K562 (cell line): ENCODE data around the gene NTSR1. TPM values are rescaled to one million over a fixed set of nuclear protein-coding genes. Genes with fewer than 3 reads are reported as not detected.
A peak's percentile ranks its signal among the peaks of the same experiment; 100 is the strongest.

Experiments
- ATAC-seq: fragments of 200-7000 bp; cut with Tn5 transposase; 3 replicates; pipeline ENCODE4 v1.9.1; 2020; ENCODE audit warnings: moderate library complexity
- BruUV-seq: library from RNA; stranded (reverse); fragments of 400-500 nt; replicated peaks from 2 replicates; lab custom pipeline; 2021; lab: Mats Ljungman, UMichigan
- CTCF ChIA-PET: fragments of 300-600 bp; formaldehyde crosslinking; extraction: SDS; loops from one replicate; lab custom pipeline; 2021; ENCODE audit warnings: low intra/inter-chr PET ratio; lab: Yijun Ruan, JAX
- POLR2A ChIA-PET: fragments of 300-600, 350-650 bp; sonication (Branson Sonifier 250); formaldehyde crosslinking; extraction: SDS; loops from one replicate; lab custom pipeline; 2021; ENCODE audit warnings: antibody characterized with exemption, inconsistent platforms; lab: Yijun Ruan, JAX
- DNase-seq, 4 experiments: peaks; one replicate each; pipeline versions ENCODE4 v3.0.0 to v3.0.0-alpha.2; 2011 to 2018; ENCODE audit warnings: low spot score in 3 of 4, mixed read lengths in 3 of 4; ENCODE audit errors: extremely low read depth in 1 of 4
- FAIRE-seq: peaks from 2 replicates; lab custom pipeline; 2011; peaks lifted over from hg19 to GRCh38; lab: Jason Lieb, UNC
- H2AFZ ChIP-seq: 2 replicates; pipeline ENCODE4 v1.6.0; 2011; ENCODE audit warnings: low read depth, low read length, control low read depth, inconsistent platforms
- H3K27ac ChIP-seq: fragments of 200-600 bp; 3 replicates; pipeline ENCODE4 v1.8.0; 2011; ENCODE audit warnings: low read depth, mild to moderate bottlenecking, control low read depth, inconsistent platforms, low read length, moderate library complexity, mixed read lengths; ENCODE audit errors: extremely low read depth
- H3K27me3 ChIP-seq, 2 experiments: fragments of 300-600 bp in 1 of 2; 2 replicates in 1 of 2; 3 replicates in 1 of 2; pipeline versions ENCODE4 v1.6.0 to v1.8.0; 2011; ENCODE audit warnings: inconsistent platforms in 2 of 2, low read length in 2 of 2, mild to moderate bottlenecking in 1 of 2, mixed read lengths in 1 of 2, moderate library complexity in 1 of 2; ENCODE audit not compliant: control insufficient read depth in 2 of 2, insufficient read depth in 2 of 2
- H3K36me3 ChIP-seq: fragments of 300-600 bp; 3 replicates; pipeline ENCODE4 v1.8.0; 2011; ENCODE audit warnings: mild to moderate bottlenecking, low read length, inconsistent platforms; ENCODE audit not compliant: control insufficient read depth, insufficient read depth
- H3K4me1 ChIP-seq, 2 experiments: fragments of 200-600 bp in 1 of 2; replicated peaks in 1 of 2; 2 replicates in 1 of 2; 3 replicates in 1 of 2; pipeline versions ENCODE4 v1.5.1 to v1.8.0; 2011; ENCODE audit warnings: inconsistent platforms in 2 of 2, low read length in 2 of 2, mild to moderate bottlenecking in 1 of 2, mixed read lengths in 1 of 2, moderate library complexity in 1 of 2; ENCODE audit not compliant: control insufficient read depth in 2 of 2, insufficient read depth in 2 of 2
- H3K4me2 ChIP-seq: 2 replicates; pipeline ENCODE4 v1.6.1; 2011; ENCODE audit warnings: low read length, control low read depth, inconsistent platforms, mixed read lengths; ENCODE audit not compliant: insufficient read depth
- H3K4me3 ChIP-seq: fragments of 200-600 bp; sonication (generic), shearing (Covaris generic); 2 replicates; pipeline ENCODE4 v1.5.1; 2016; ENCODE audit warnings: control low read depth, inconsistent platforms
- H3K79me2 ChIP-seq: fragments of 200-600 bp; 3 replicates; pipeline ENCODE4 v1.8.0; 2011; ENCODE audit warnings: low read length, inconsistent platforms; ENCODE audit not compliant: control insufficient read depth, insufficient read depth
- H3K9ac ChIP-seq, 2 experiments: 2 replicates each; pipeline versions ENCODE4 v1.6.0 to v1.6.1; 2011; ENCODE audit warnings: low read depth in 2 of 2, low read length in 2 of 2, control low read depth in 1 of 2, inconsistent platforms in 1 of 2, mild to moderate bottlenecking in 1 of 2, mixed read lengths in 1 of 2; ENCODE audit not compliant: insufficient read depth in 1 of 2
- H3K9me1 ChIP-seq: one replicate; pipeline ENCODE4 v1.6.0; 2011; ENCODE audit warnings: inconsistent platforms, mild to moderate bottlenecking, low read length, moderate library complexity; ENCODE audit not compliant: control insufficient read depth, insufficient read depth
- H3K9me3 ChIP-seq: replicated peaks from 2 replicates; pipeline ENCODE4 v1.5.1; 2011; ENCODE audit warnings: low read depth, low read length, inconsistent platforms; ENCODE audit not compliant: control insufficient read depth, insufficient read depth
- H4K20me1 ChIP-seq: replicated peaks from 2 replicates; pipeline ENCODE4 v1.6.1; 2011; ENCODE audit warnings: low read length, inconsistent platforms, mixed read lengths; ENCODE audit not compliant: control insufficient read depth, insufficient read depth
- ATF1 ChIP-seq, 2 experiments: fragments of 450-650 bp in 1 of 2; IDR thresholded peaks; 2 replicates each; pipeline ENCODE4 v1.6.1; 2016; ENCODE audit warnings: missing compliant biosample characterization in 1 of 2, missing genetic modification characterization in 1 of 2
- DEAF1 ChIP-seq: fragments of 450-650 bp; formaldehyde crosslinking; IDR thresholded peaks from 2 replicates; pipeline ENCODE4 v1.4.0; 2020; ENCODE audit warnings: mild to moderate bottlenecking, moderate library complexity
- DPF2 ChIP-seq: fragments of 450-650 bp; IDR thresholded peaks from 2 replicates; pipeline ENCODE4 v1.6.1; 2016
- HDAC6 ChIP-seq: IDR thresholded peaks from 2 replicates; pipeline ENCODE4 v1.6.1; 2012; ENCODE audit warnings: low read depth, mild to moderate bottlenecking, control low read depth, inconsistent platforms, low read length, moderate library complexity
- HES1 ChIP-seq: fragments of 450-650 bp; IDR thresholded peaks from 2 replicates; pipeline ENCODE4 v1.6.1; 2016; ENCODE audit warnings: low read depth, mild to moderate bottlenecking, moderate library complexity
- PHF20 ChIP-seq: fragments of 450-650 bp; IDR thresholded peaks from 2 replicates; pipeline ENCODE4 v1.6.1; 2018; ENCODE audit not compliant: partially characterized antibody
- RNF2 ChIP-seq: sonication (generic); IDR thresholded peaks from 2 replicates; pipeline ENCODE4 v1.6.1; 2016
- TAF1 ChIP-seq: IDR thresholded peaks from 2 replicates; pipeline ENCODE4 v1.6.1; 2011; ENCODE audit warnings: mild to moderate bottlenecking, low read length, moderate library complexity; ENCODE audit not compliant: insufficient read depth, control insufficient read depth, severe bottlenecking; ENCODE audit errors: extremely low read depth
- ZBTB5 ChIP-seq: fragments of 450-650 bp; IDR thresholded peaks from 2 replicates; pipeline ENCODE4 v1.6.1; 2017; ENCODE audit warnings: antibody characterized with exemption
- ZNF511 ChIP-seq: sonication (generic); formaldehyde crosslinking; IDR thresholded peaks from 2 replicates; pipeline ENCODE4 v1.8.0; 2022; ENCODE audit warnings: mild to moderate bottlenecking, missing genetic modification reagents
- WGBS: fragments of 100-300 bp; shearing (Covaris generic); methylation state at CpG from one replicate; pipeline ENCODE4 v1.1.6; 2016; ENCODE audit warnings: low coverage, mixed read lengths; ENCODE audit not compliant: insufficient coverage; ENCODE audit errors: missing lambda C conversion rate; 5-methylcytosine and 5-hydroxymethylcytosine counted together
- in situ Hi-C: fragments of 300-500 bp; cut with MboI; formaldehyde crosslinking; loops from 4 replicates; pipeline ENCODE4 v1.15.0; 2018; ENCODE audit warnings: inconsistent platforms, mixed read lengths
- intact Hi-C: fragments of 100-400 bp; cut with micrococcal nuclease; formaldehyde crosslinking; loops from 2 replicates; pipeline ENCODE4 v1.14.2; 2022
- polyA plus RNA-seq, 8 experiments: library from polyadenylated mRNA; depleted of rRNA in 4 of 8; stranded (reverse) in 5 of 8; unstranded in 3 of 8; fragments of >200 nt; fragmentation: Nextera tagmentation in 2 of 8; fragmentation: Illumina TruSeq in 1 of 8; extraction: Ambion mirVana in 2 of 8; extraction: Trizol in 1 of 8; gene quantifications; 2 replicates each; pipeline versions ENCODE4 v1.2.1 to v1.2.3, GENCODE V29; 2011 to 2014; ENCODE audit warnings: inconsistent platforms in 1 of 8, missing spikeins in 1 of 8
- total RNA-seq, 7 experiments: library from RNA; depleted of rRNA in 6 of 7; stranded (reverse); fragments of >200 nt in 6 of 7; fragmentation: Illumina TruSeq in 2 of 7; extraction: Trizol in 2 of 7; gene quantifications; 2 replicates each; pipeline versions ENCODE4 v1.2.1 to v1.2.3, GENCODE V29; 2011 to 2021; ENCODE audit warnings: low replicate concordance in 1 of 7

NTSR1 gene
- total and polyA plus RNA-seq, 9 of the 15 experiments (the other 6 are each of a cell fraction or from before 2014, with no cell fraction given), result 0.04 to 0.40 (median 0.13) TPM; not detected in 3

- in situ Hi-C loops (no loop called here), intact Hi-C loops (no loop called here)
- no peaks in the 10 kb centered on the region for H3K9me3 ChIP-seq
- H3K27ac ChIP-seq, result no peak overlapping the region
- CTCF ChIA-PET, result no interaction called here
- POLR2A ChIA-PET, result interaction anchor here (0.8 to 1.2 kb wide), 2 partner anchors 10 to 134 kb away, joined by 4 to 5 read pairs; no protein-coding TSS in a partner anchor
- no peak overlapping the region for H2AFZ ChIP-seq
- H3K9me1 ChIP-seq, result no peaks in the 10 kb centered on the region
- BruUV-seq, result no TSS peak
- 90% methylated on average over 15 of the region's 15 CpGs for WGBS
- H3K4me2 ChIP-seq, result no peak overlapping the region
- peaks cover 0 to 49% of the 10 kb centered on the region in 2 experiments; a peak in 2 of 5 replicates for H3K4me1 ChIP-seq
- H4K20me1 ChIP-seq, result no peaks in the 10 kb centered on the region; the same call in 1 of the 2 replicates
- ATAC-seq (no peak), DNase-seq (no peak), FAIRE-seq (no peak)
- H3K36me3 ChIP-seq, result peaks cover 39% of the 10 kb centered on the region; the same call in 1 of the 3 replicates
- no peak for TF ChIP-seq DEAF1 (CRISPR knock-in tag)
- TF ChIP-seq ZNF511 (CRISPR knock-in tag), result no peak
- TF ChIP-seq ATF1 (CRISPR knock-in tag; IDR thresholded peaks at IDR 0.05), result no peak
- TF ChIP-seq ATF1 (tag; IDR thresholded peaks at IDR 0.05), result no peak
- no peak for TF ChIP-seq PHF20
- TF ChIP-seq RNF2, result no peak
- TF ChIP-seq HDAC6, result no peak
- TF ChIP-seq HES1, result no peak
- TF ChIP-seq ZBTB5, result no peak
- TF ChIP-seq DPF2, result no peak
- TF ChIP-seq TAF1, result no peak
- H3K79me2 ChIP-seq, result no peaks in the 10 kb centered on the region
- H3K9ac ChIP-seq, result peak overlapping the region in 1 of 2 experiments; percentile 58; a peak in 2 of 4 replicates
- H3K4me3 ChIP-seq, result no peak overlapping the region
- no peaks in the 10 kb centered on the region for H3K27me3 ChIP-seq
Measured at GRCh38 chr20:62660240-62660615, 48.4 kb upstream of the NTSR1 start.
